ENCODE data around the gene MCFD2.

The MCFD2 gene

DNA sequence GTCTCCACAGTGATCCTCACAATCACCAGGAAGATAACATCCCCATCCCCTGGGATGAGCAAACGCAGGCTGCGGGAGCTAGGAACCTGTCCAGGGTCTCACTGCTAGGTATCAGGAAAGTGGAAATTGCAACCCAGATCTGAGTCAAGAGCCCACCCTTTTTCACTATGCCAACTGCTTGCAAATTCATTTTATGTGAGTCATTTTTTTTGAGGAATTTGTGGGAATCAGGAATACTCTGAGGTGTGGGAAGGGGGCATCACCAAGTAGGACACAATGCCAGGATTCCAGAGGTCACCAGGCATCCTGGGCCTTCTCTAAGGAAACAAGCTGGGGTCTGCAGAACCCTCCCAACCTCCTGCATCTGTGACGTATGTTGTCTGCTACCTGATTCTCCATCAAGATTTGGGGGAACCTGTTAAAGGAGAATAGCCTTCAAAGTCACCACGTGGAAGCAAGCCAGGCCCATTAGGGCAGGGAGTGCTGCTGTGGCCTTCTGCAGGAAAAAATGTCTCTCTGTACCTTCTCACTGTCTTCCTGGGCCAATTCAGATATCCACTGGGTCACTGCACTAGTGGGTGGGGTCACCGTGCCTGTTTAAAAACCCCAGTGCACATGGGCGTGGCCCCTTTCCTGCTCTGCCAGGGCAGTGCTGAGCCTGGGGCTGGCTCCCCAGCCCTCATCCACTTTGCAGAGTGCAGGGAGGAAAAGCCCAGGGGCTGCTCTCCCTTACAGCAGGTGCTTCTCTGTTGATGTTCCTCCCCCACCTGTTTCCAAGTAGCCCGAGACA is 50.2 kb downstream of the MCFD2 start:
- no peak overlapping the region for H3K27ac ChIP-seq
- no peaks in the 10 kb centered on the region for H3K36me3 ChIP-seq (ENCODE audit: insufficient read depth, low read length)
- no peak overlapping the region for H3K4me3 ChIP-seq
- no peak for DNase-seq (ENCODE audit: low read depth, low spot score)
- H3K9ac ChIP-seq (ENCODE audit: insufficient read length), result no peak overlapping the region
- TF ChIP-seq EZH2 (IDR thresholded peaks at IDR 0.05) (no peak), POLR2AphosphoS5 (IDR thresholded peaks at IDR 0.05; ENCODE audit: borderline replicate concordance, low read depth, low read length) (no peak), FOXP2 (optimal IDR thresholded peaks at IDR 0.05; ENCODE audit: control extremely low read depth, extremely low read length, insufficient read depth) (no peak)
- H3K9me3 ChIP-seq (ENCODE audit: low read depth, low read length), result no peaks in the 10 kb centered on the region

DNA sequence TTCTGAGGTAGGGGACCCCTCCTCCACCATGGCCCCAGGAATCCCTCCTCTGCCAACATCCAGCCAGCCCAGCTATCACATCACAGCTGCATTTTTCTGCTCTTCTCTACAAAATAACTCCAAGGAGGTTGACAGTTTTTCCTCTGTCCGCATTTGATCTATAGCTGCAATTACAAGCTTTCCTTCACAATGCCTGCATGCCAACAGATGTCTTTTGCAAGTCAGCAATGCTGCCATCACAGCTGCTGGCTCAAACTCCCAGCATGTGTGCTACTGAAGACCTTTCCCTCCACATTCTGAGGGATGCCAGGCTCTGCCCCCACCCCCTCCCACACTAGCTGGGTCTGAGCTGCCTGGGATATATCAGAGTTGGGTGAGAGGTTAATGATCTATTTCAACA is 51.7 kb downstream of the MCFD2 start:
- no peak for TF ChIP-seq FOXP2 (optimal IDR thresholded peaks at IDR 0.05; ENCODE audit: control extremely low read depth, extremely low read length, insufficient read depth)
- no peak for TF ChIP-seq EZH2 (IDR thresholded peaks at IDR 0.05)
- TF ChIP-seq POLR2AphosphoS5 (IDR thresholded peaks at IDR 0.05; ENCODE audit: borderline replicate concordance, low read depth, low read length), result no peak

DNA sequence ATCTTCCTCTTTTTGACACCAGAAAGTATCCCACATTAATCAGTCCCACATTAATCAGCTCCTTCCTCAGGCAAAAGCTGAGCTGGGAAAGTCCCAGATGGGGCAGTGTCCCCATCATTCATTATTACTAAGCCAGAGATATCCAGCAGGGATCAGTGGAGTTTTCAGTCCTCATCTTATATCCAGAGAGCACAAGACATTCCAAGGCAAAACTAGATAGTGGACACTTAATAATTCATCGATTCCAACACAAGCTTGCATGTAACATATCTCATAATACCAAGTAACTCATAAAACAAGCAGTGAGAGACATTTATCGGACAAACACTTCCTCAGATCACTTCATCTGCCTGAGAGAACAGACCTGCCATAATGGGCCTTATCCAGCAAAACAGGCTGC is 53.1 kb downstream of the MCFD2 start:
- TF ChIP-seq FOXP2 (optimal IDR thresholded peaks at IDR 0.05; ENCODE audit: control extremely low read depth, extremely low read length, insufficient read depth) (no peak), POLR2AphosphoS5 (IDR thresholded peaks at IDR 0.05; ENCODE audit: borderline replicate concordance, low read depth, low read length) (no peak), EZH2 (IDR thresholded peaks at IDR 0.05) (no peak)
- H3K9ac ChIP-seq (ENCODE audit: insufficient read length), result no peak overlapping the region
- no peaks in the 10 kb centered on the region for H3K9me3 ChIP-seq (ENCODE audit: low read depth, low read length)
- no peak overlapping the region for H3K4me3 ChIP-seq
- H3K27ac ChIP-seq, result no peak overlapping the region
- DNase-seq (ENCODE audit: low read depth, low spot score), result no peak
- H3K36me3 ChIP-seq (ENCODE audit: insufficient read depth, low read length), result no peaks in the 10 kb centered on the region

More for the DNA sequence above, 51.7 kb downstream of the MCFD2 start:
- H3K9ac ChIP-seq (ENCODE audit: insufficient read length), result no peak overlapping the region
- H3K4me3 ChIP-seq, result no peak overlapping the region
- no peaks in the 10 kb centered on the region for H3K9me3 ChIP-seq (ENCODE audit: low read depth, low read length)
- no peak for DNase-seq (ENCODE audit: low read depth, low spot score)
- H3K36me3 ChIP-seq (ENCODE audit: insufficient read depth, low read length), result no peaks in the 10 kb centered on the region
- no peak overlapping the region for H3K27ac ChIP-seq

DNA sequence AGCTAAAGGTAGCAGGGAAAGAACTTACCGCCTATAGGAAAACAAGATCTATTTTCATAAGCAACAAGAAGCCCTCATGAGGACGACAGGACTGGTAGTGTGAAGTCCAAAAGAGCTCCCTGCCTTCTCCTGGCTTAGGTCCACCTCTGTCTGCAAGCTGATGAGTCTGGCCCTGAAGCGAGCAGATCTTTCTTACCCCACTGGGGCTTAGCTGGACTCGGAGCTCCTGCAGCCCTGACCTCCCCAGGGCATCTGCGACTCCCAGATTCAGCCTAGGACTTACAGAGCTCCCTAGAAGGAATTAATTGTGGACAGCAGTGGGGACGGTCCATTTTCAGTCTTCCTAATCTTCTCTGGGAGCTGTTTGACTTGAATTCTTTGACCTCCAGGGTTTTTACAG is 53.7 kb downstream of the MCFD2 start:
- Histone ChIP-seq H3K4me3 (no peak overlapping the region), H3K36me3 (ENCODE audit: insufficient read depth, low read length) (no peaks in the 10 kb centered on the region), H3K27ac (no peak overlapping the region), H3K9me3 (ENCODE audit: low read depth, low read length) (no peaks in the 10 kb centered on the region), H3K9ac (ENCODE audit: insufficient read length) (no peak overlapping the region)
- DNase-seq (ENCODE audit: low read depth, low spot score), result no peak
- TF ChIP-seq POLR2AphosphoS5 (IDR thresholded peaks at IDR 0.05; ENCODE audit: borderline replicate concordance, low read depth, low read length), result no peak
- TF ChIP-seq FOXP2 (optimal IDR thresholded peaks at IDR 0.05; ENCODE audit: control extremely low read depth, extremely low read length, insufficient read depth), result no peak
- TF ChIP-seq EZH2 (IDR thresholded peaks at IDR 0.05), result no peak

DNA sequence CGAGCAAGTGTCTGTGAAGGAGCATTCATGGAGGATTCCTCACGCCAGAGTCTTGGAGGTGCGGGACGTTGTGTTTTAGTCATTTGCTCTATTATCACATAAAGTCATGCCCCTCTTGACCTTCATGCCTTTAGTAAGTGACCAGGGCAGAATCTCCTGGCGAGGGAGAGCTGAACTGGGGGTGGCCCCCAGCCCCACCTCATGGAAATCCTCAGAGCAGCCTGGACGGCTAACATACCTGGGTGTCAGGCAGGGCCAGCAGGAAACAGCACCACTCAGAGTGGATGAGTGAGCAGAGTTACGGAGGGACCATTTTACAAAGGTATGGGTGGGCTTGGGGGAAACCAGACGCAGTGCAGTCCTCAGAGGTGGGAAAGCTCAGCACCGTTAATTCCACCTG is 56.1 kb downstream of the MCFD2 start:
- no peak for DNase-seq (ENCODE audit: low read depth, low spot score)
- Histone ChIP-seq H3K27ac (no peak overlapping the region), H3K4me3 (no peak overlapping the region), H3K9ac (ENCODE audit: insufficient read length) (no peak overlapping the region), H3K36me3 (ENCODE audit: insufficient read depth, low read length) (no peaks in the 10 kb centered on the region), H3K9me3 (ENCODE audit: low read depth, low read length) (no peaks in the 10 kb centered on the region)
- TF ChIP-seq POLR2AphosphoS5 (IDR thresholded peaks at IDR 0.05; ENCODE audit: borderline replicate concordance, low read depth, low read length) (no peak), EZH2 (IDR thresholded peaks at IDR 0.05) (no peak), FOXP2 (optimal IDR thresholded peaks at IDR 0.05; ENCODE audit: control extremely low read depth, extremely low read length, insufficient read depth) (no peak)

DNA sequence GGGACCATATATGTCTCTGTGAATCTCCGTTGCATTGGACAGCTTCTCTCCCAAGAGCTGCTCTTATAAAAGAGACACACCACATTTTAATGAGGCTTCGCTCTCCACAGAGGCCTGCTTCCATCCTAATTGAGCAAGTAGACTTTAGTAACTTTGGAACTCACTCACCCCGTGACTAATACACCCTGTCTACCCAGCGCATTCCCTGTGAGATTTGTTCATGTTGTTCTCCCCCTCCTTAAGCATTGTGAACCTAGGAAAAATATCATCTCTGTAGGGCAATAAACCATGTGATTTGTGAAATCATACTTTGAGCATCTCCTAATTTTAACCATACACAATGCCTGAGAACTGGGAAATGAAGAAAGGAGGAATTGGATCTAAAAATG is 56.9 kb downstream of the MCFD2 start:
- DNase-seq (ENCODE audit: low read depth, low spot score), result no peak
- no peaks in the 10 kb centered on the region for H3K9me3 ChIP-seq (ENCODE audit: low read depth, low read length)
- no peak overlapping the region for H3K9ac ChIP-seq (ENCODE audit: insufficient read length)
- TF ChIP-seq POLR2AphosphoS5 (IDR thresholded peaks at IDR 0.05; ENCODE audit: borderline replicate concordance, low read depth, low read length), result no peak
- no peak for TF ChIP-seq EZH2 (IDR thresholded peaks at IDR 0.05)
- TF ChIP-seq FOXP2 (optimal IDR thresholded peaks at IDR 0.05; ENCODE audit: control extremely low read depth, extremely low read length, insufficient read depth), result no peak
- no peak overlapping the region for H3K4me3 ChIP-seq
- H3K36me3 ChIP-seq (ENCODE audit: insufficient read depth, low read length), result no peaks in the 10 kb centered on the region
- H3K27ac ChIP-seq, result no peak overlapping the region

DNA sequence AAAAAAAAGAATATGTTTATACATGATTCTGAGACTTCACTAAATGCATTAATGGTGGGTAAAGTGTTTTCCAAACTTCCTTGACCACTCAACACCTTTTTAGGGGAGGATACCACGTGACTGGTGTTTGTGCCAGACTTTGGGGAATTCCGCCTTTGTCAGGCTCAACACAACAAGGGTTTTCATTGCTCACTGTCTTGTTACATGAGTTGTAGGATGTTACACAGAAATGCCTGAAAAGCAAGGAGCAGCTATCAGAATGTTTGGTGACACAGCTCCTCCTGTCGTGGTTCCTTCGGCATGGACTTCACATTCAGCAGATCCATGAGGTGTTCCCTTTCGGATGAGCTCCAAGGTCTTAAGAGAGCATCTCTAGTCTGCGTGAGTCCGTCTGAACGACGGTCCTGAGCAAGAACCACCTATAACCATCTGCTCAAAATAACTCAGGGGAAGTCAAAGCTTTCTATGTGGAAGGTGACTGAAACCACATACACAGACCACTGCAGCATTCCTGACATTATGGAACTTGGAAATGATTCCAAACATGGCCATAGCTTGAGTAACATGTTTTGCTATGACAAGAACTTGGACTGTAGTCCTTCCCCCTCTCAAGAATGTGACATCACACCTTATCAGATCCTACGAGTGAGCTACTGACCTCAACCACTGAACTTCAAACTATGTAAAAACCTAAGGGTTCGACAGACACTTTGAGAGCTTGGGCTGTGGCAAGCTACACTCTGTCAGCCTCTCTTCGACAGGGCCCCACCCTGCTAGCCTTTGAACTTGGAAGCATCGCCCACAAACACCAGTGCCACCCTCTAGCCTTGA is 57.5 kb downstream of the MCFD2 start:
- no peaks in the 10 kb centered on the region for H3K9me3 ChIP-seq (ENCODE audit: low read depth, low read length)
- no peak for TF ChIP-seq FOXP2 (optimal IDR thresholded peaks at IDR 0.05; ENCODE audit: control extremely low read depth, extremely low read length, insufficient read depth)
- TF ChIP-seq POLR2AphosphoS5 (IDR thresholded peaks at IDR 0.05; ENCODE audit: borderline replicate concordance, low read depth, low read length), result no peak
- no peak for TF ChIP-seq EZH2 (IDR thresholded peaks at IDR 0.05)
- H3K27ac ChIP-seq, result no peak overlapping the region
- no peak overlapping the region for H3K9ac ChIP-seq (ENCODE audit: insufficient read length)
- H3K4me3 ChIP-seq, result no peak overlapping the region
- no peaks in the 10 kb centered on the region for H3K36me3 ChIP-seq (ENCODE audit: insufficient read depth, low read length)
- no peak for DNase-seq (ENCODE audit: low read depth, low spot score)

DNA sequence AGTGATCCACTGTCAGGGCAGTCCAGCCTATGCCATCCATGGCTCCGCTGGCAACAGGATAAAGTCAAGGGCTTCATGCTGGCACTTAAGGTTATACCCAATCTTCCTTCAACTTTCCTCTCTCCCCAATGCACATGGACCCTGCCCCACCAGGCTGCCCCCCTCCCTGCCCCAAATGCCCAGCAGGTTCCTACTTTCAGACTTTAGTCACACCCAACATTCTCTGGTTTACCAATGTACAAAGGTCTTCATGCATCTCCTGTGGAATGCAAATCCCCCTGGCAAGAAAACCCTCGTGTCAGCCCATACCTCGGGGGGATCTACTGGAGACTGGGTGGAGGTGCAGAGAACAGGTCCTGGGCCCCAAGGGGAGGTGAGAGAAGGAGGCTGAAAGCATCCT is 59.3 kb downstream of the MCFD2 start:
- Histone ChIP-seq H3K4me3 (no peak overlapping the region), H3K9me3 (ENCODE audit: low read depth, low read length) (no peaks in the 10 kb centered on the region), H3K27ac (no peak overlapping the region), H3K36me3 (ENCODE audit: insufficient read depth, low read length) (no peaks in the 10 kb centered on the region), H3K9ac (ENCODE audit: insufficient read length) (no peak overlapping the region)
- TF ChIP-seq POLR2AphosphoS5 (IDR thresholded peaks at IDR 0.05; ENCODE audit: borderline replicate concordance, low read depth, low read length) (no peak), EZH2 (IDR thresholded peaks at IDR 0.05) (no peak), FOXP2 (optimal IDR thresholded peaks at IDR 0.05; ENCODE audit: control extremely low read depth, extremely low read length, insufficient read depth) (no peak)
- no peak for DNase-seq (ENCODE audit: low read depth, low spot score)
